HepG2 (cell line): ENCODE measurements around the gene ANKRD40. TPM values are rescaled to one million over a fixed set of nuclear protein-coding genes. Genes with fewer than 3 reads are reported as not detected.

Source experiments
- ATF6 ChIP-seq: sonication (generic); formaldehyde crosslinking; conservative IDR thresholded peaks from 2 replicates; pipeline ENCODE4 v1.4.0; 2020; ENCODE audit warnings: missing genetic modification reagents
- CENPBD1 ChIP-seq: sonication (generic); formaldehyde crosslinking; IDR thresholded peaks from 2 replicates; pipeline ENCODE4 v1.8.0; 2022; ENCODE audit warnings: missing genetic modification reagents, low read depth, mild to moderate bottlenecking, borderline replicate concordance
- ELF4 ChIP-seq: sonication (generic); formaldehyde crosslinking; IDR thresholded peaks from 2 replicates; pipeline ENCODE4 v1.5.0; 2020; ENCODE audit warnings: missing genetic modification reagents, mild to moderate bottlenecking, moderate library complexity, borderline replicate concordance
- ERF ChIP-seq: IDR thresholded peaks from 2 replicates; pipeline ENCODE4 v1.6.1; 2018; ENCODE audit warnings: missing biosample characterization, missing genetic modification reagents
- HNRNPH1 ChIP-seq: fragments of 200-400 bp; formaldehyde crosslinking; optimal IDR thresholded peaks from 2 replicates; pipeline ENCODE3; 2017; ENCODE audit warnings: mild to moderate bottlenecking, low read depth, low read length
- IRF2 ChIP-seq: IDR thresholded peaks from 2 replicates; pipeline ENCODE4 v1.6.1; 2018; ENCODE audit warnings: missing genetic modification reagents, missing compliant biosample characterization
- JUNB ChIP-seq: sonication (generic); formaldehyde crosslinking; IDR thresholded peaks from 2 replicates; pipeline ENCODE4 v1.8.0; 2022; ENCODE audit warnings: missing genetic modification reagents, mild to moderate bottlenecking, borderline replicate concordance
- KDM5A ChIP-seq: fragments of 200-600 bp; sonication (generic); IDR thresholded peaks from 2 replicates; pipeline ENCODE4 v1.7.0; 2018; ENCODE audit warnings: antibody characterized with exemption, mild to moderate bottlenecking, low read length, borderline replicate concordance
- NFIB ChIP-seq: sonication (generic); formaldehyde crosslinking; IDR thresholded peaks from 2 replicates; pipeline ENCODE4 v1.9.0; 2021; ENCODE audit warnings: missing genetic modification reagents, mild to moderate bottlenecking, borderline replicate concordance
- POLR2AphosphoS5 ChIP-seq: IDR thresholded peaks from 2 replicates; pipeline ENCODE4 v1.6.1; 2012; ENCODE audit warnings: low read depth, low read length
- PPARG ChIP-seq: conservative IDR thresholded peaks from 2 replicates; pipeline ENCODE4 v1.6.1; 2016; ENCODE audit warnings: missing biosample characterization, missing genetic modification reagents
- PRDM10 ChIP-seq: sonication (generic); formaldehyde crosslinking; IDR thresholded peaks from 2 replicates; pipeline ENCODE4 v1.4.0; 2020; ENCODE audit warnings: low read depth, missing genetic modification reagents
- RFXANK ChIP-seq: IDR thresholded peaks from 2 replicates; pipeline ENCODE4 v1.6.1; 2016
- SMAD3 ChIP-seq: sonication (generic); formaldehyde crosslinking; IDR thresholded peaks from 2 replicates; pipeline ENCODE4 v1.4.0; 2020; ENCODE audit warnings: missing genetic modification reagents
- SMARCC2 ChIP-seq: fragments of 450-650 bp; IDR thresholded peaks from 2 replicates; pipeline ENCODE4 v1.6.1; 2017; ENCODE audit warnings: antibody characterized with exemption, mild to moderate bottlenecking
- ZFP36 ChIP-seq: fragments of 150-350 bp; IDR thresholded peaks from 2 replicates; pipeline ENCODE4 v1.6.1; 2018; ENCODE audit warnings: borderline replicate concordance, low read length, low read depth; ENCODE audit not compliant: partially characterized antibody
- ZNF547 ChIP-seq: sonication (generic); formaldehyde crosslinking; IDR thresholded peaks from 2 replicates; pipeline ENCODE4 v1.5.1; 2020; ENCODE audit warnings: mild to moderate bottlenecking, missing genetic modification reagents
- ZNF747 ChIP-seq: sonication (generic); formaldehyde crosslinking; IDR thresholded peaks from 2 replicates; pipeline ENCODE4 v1.8.1; 2023; ENCODE audit warnings: missing genetic modification reagents, mild to moderate bottlenecking, borderline replicate concordance
- polyA plus RNA-seq, 8 experiments: library from polyadenylated mRNA; depleted of rRNA in 3 of 8; stranded (reverse) in 7 of 8; unstranded in 1 of 8; fragments of >200 nt; fragmentation: Illumina TruSeq in 4 of 8; extraction: Trizol in 4 of 8; gene quantifications; 2 replicates each; pipeline versions ENCODE4 v1.2.1 to v1.2.3, GENCODE V29; 2011 to 2016; ENCODE audit warnings: low read depth in 4 of 8, missing spikeins in 1 of 8, mixed read lengths in 1 of 8; ENCODE audit not compliant: insufficient read depth in 1 of 8
- total RNA-seq, 5 experiments: library from RNA; depleted of rRNA; stranded (reverse); fragments of >200 nt; fragmentation: Illumina TruSeq; extraction: Trizol; gene quantifications; 2 replicates each; pipeline ENCODE4 v1.2.3, GENCODE V29; 2016; ENCODE audit warnings: low read depth in 1 of 5

Gene ANKRD40
- total and polyA plus RNA-seq, 2 of the 13 experiments (the other 11 are each of a cell fraction or from before 2014, with no cell fraction given), result 35.0 to 46.4 TPM

GRCh38 chr17:50660887-50661345, 46.8 kb downstream of the ANKRD40 start (continued):
- TF ChIP-seq IRF2 (CRISPR knock-in tag), result no peak
- TF ChIP-seq PRDM10 (CRISPR knock-in tag), result no peak
- no peak for TF ChIP-seq KDM5A
- TF ChIP-seq POLR2AphosphoS5, result no peak
- TF ChIP-seq RFXANK, result no peak
- TF ChIP-seq NFIB (CRISPR knock-in tag), result no peak
- TF ChIP-seq ATF6 (CRISPR knock-in tag), result no peak
- TF ChIP-seq HNRNPH1, result no peak
- TF ChIP-seq ELF4 (CRISPR knock-in tag), result no peak
- no peak for TF ChIP-seq ERF (CRISPR knock-in tag)
- no peak for TF ChIP-seq CENPBD1
- TF ChIP-seq SMARCC2, result no peak
- no peak; the same call in 1 of the 2 replicates for TF ChIP-seq ZNF747 (CRISPR knock-in tag)
- no peak for TF ChIP-seq ZNF547 (CRISPR knock-in tag)
- no peak for TF ChIP-seq SMAD3 (CRISPR knock-in tag)
- no peak for TF ChIP-seq PPARG (CRISPR knock-in tag)
- TF ChIP-seq JUNB (CRISPR knock-in tag), result no peak
- no peak for TF ChIP-seq ZFP36
